Fibroblast of skin of back (primary cell): ENCODE measurements around the gene LTBP1.

Experiments used
- DNase-seq: peaks from one replicate; pipeline ENCODE4 v3.0.0-alpha.2; 2013

Gene LTBP1

DNA sequence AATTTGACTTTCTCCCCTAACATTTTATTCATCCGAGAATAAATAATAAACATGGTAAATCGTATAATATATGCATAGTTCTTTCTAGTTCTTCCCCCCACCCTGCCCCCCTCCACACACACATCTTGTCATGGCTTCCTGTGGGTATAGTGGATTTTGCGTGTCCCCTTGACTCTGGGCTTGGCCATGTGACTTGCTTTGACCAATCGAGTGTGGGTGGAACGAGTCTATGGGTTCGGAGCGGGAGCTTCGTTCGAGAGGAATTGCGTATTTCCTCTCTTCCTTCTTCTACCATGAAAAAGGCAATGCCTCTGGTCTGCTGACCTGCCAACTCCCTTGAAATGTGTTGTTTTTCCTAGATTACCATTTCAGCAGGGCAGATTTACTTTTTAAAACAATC is 175.2 kb downstream of the LTBP1 start:
- no peak for DNase-seq

- no peak for DNase-seq
Observed at GRCh38 chr2:33122726-33123125, 176.0 kb downstream of the LTBP1 start.

DNA sequence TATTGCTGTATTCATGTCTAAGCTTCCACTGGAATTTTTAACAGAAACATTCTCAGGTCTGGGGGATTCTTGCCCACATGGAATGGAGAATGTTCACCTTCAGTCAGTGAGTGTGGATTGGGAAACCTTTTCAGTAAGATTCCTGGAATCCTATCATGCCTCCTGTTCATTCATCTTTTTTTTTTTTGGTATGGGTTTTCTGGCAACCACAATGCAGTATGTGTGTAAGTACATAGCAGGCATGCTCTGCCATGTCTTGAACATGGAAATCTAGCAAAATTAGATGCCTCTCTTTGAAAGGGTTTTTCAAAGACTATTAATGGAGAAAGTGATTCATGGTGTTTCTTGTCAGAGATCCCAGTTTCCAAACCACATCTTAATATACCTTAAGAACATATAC is 176.5 kb downstream of the LTBP1 start:
- no peak for DNase-seq

- no peak for DNase-seq
Observed at GRCh38 chr2:33126552-33126951, 179.8 kb downstream of the LTBP1 start.

- DNase-seq = peak; percentile 80
Observed at GRCh38 chr2:33126958-33127357, 180.2 kb downstream of the LTBP1 start.

- DNase-seq = no peak
Observed at GRCh38 chr2:33129263-33130053, 182.7 kb downstream of the LTBP1 start.

- DNase-seq = peak; percentile 90
Observed at GRCh38 chr2:33130054-33130447, 183.3 kb downstream of the LTBP1 start.

- peak; percentile 49 for DNase-seq
Observed at GRCh38 chr2:33130544-33130943, 183.8 kb downstream of the LTBP1 start.

DNA sequence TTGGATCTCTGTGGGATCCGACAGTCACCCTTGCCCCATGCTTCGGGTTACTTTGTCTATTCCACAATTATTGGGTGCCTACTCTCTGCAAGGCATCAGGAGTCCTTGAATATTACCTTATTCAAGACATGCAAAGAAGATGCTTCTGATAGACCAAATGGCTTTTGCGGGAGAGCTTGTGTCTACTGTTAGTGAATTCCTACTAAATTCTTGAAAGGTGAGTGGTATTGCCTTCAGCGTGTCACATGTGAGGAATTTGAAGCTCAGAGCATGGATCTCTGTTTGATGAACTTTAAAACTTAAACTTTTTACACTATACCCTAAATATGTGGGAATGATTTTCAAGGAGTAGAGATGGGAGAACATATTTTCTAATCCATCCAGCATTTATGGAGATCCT is 184.4 kb downstream of the LTBP1 start:
- DNase-seq = peak; percentile 80

DNA sequence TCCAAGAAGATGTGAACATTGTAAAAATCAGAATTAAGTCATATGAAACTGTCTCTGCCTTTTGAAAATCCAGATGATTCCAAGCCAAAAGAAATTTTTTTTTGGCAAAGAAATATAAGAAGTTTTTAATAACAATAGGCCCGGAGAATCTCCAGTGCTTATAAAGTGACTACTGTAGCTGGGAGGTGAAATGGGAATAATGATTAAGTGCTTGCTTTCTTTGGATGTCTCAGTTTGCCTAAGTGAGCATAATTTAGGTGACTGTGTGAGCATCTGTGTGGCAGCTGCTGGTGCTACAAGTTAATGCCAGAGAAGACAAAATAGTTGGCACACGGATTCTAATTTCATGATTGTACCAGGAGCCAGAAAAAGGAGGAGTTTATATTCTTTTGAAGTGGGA is 185.0 kb downstream of the LTBP1 start:
- DNase-seq = no peak

- no peak for DNase-seq
Observed at GRCh38 chr2:33133454-33133952, 186.8 kb downstream of the LTBP1 start.

DNA sequence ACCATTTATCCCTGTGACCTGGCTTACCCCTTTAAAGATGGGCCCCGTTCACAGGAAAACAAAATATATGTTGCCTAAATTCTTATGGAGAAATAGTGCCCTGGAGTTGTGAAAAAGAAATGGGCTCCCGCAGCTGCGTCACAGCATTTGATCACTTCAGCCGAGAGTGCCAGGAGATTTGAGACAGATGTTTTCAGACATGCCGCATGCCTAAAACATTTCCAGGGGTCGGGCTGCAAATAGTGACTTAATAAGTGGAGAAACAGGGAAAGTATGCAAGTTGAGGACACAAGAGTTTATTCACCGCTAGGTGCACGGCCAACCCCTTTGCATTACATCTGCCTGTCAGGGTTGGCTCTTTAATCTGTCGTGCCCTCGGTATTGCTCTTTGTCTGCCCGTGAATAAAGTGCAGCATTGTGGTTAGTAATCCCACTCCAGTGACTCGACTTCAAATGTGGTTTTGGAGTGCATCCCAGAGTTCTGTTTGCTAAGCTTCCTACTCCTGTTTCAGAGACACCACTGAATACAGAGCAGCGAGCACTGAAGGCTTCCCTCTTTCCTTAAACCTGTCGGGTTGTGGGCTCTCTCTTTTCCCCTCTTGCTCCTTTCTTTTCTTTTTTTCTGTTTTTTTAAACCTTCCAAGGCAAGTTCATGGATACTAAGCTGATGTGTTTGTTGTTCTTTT is 187.5 kb downstream of the LTBP1 start:
- peak; percentile 99 for DNase-seq

DNA sequence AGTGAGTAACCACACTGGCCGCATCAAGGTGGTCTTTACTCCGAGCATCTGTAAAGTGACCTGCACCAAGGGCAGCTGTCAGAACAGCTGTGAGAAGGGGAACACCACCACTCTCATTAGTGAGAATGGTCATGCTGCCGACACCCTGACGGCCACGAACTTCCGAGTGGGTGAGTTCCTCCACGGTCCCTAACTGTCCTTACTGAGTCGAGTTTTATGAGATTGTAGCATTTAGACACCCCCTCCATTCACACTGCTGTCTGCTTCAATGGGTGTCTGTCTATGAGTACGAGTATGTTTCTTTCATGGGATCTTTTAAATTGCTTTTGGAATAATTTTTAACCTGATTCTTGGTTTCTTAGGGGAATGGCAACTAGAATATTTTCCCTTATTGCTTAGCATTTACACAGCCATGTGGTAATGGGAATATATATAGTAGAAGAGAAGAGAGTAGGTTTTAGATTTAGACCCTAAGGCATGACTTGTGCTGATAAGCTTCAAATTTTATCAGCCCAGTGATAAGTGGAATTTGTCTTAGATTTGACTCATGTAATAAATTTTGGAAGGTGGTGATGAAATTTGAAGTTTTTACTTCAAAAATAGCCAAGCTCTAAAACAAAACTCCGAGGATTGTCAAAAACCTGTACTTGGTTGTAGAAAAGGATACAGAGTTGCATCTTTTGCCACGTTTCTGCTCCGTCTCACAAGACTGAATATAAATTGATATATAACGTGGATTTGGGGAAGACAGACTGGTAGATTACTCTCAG is 188.2 kb downstream of the LTBP1 start:
- DNase-seq = peak; percentile 47

DNA sequence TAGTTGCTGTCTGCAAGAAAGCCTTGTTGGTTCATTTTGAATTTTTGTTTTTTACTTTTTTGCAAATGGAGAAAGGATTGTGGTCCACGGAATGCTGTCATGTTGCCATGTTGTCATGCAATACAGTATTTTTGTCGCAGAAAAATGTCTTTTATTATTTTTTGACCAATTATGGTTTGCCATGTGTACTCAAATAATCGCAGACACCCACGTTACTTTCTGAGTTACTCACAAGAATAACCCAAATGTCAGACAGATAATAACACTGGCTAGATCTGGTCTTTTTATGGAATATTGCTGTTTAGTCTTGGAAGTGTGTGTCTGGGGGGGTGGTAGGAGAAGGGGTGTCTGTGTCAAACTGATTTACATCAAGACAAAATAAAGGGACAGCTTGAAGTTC is 188.9 kb downstream of the LTBP1 start:
- peak; percentile 69 for DNase-seq

DNA sequence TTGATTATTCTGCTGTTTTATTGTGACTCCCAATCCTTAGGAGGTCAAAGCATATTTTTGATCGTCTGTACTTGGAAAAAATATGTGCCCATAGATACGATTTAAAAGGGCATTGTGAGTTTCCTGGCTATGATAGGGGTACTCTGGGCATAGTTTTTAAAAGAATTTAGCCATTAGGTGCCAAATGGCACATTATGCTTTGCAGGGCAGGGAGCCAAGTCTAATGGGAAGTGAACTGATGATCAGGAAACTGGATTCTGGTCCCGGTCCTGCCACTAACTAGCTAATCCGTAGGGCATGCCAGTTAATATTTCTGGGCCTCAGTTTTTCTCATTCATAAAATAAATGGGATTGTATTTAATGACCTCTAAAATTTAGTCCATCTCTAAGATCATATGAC is 189.3 kb downstream of the LTBP1 start:
- DNase-seq = no peak

- DNase-seq = no peak
Observed at GRCh38 chr2:33136566-33136965, 189.8 kb downstream of the LTBP1 start.

DNA sequence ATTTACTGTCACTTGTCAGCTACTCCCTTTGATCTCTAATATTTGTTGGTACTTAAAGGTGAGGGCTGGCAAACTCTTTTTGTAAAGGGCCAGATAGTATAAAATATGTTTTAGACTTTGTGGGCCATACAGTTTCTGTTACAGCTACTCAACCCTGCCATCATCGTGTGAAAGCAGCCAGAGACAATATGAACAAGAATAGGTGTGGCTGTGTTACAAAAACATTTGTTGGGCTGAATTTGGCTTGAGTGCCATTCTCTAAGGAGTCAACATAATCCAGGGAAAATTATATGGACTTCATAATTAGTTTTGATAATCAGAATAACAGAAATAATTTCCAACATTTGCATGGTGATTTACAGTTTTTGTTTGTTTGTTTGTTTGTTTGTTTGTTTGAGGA is 190.6 kb downstream of the LTBP1 start:
- no peak for DNase-seq

DNA sequence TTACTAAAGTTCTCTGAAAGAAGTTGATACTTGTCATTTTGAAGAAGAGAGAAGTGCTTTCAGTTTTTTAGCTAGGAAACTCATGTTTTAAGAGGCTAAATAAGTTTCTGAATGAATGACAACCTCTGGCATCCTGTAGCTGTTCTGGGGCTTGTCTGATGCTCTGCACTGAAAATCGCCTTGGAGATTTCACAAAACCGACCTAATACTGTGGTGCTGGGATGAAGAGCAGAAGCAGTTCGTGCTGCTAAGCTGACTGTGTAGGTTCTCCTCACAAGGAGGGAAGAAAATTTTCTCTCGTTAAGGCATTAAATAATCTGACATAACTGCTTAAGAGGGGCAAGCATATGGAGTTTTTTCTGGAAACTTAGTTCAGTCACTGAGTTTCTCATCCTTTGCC is 193.2 kb downstream of the LTBP1 start:
- no peak for DNase-seq

DNA sequence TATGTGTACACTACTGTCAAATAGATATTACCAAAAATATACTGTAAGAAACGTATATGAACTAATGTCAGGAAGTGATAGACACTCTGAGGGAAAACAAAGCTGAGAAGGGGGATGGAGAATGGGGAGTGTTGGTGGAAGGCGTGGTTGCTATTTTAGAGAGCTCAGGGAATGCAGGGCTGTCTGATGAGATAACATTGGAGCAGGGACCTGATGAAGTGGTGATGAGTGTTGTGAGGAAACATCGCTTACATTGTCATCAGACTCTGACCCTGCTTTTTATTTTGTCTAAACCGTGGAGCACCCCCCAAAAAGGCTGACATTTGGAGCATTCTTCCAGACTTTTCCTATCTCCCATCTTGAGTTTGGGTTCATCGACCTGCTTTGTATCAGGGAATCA is 194.7 kb downstream of the LTBP1 start:
- DNase-seq = no peak

GRCh38 chr2:33142810-33143209 is 196.1 kb downstream of the LTBP1 start:
- no peak for DNase-seq

DNA sequence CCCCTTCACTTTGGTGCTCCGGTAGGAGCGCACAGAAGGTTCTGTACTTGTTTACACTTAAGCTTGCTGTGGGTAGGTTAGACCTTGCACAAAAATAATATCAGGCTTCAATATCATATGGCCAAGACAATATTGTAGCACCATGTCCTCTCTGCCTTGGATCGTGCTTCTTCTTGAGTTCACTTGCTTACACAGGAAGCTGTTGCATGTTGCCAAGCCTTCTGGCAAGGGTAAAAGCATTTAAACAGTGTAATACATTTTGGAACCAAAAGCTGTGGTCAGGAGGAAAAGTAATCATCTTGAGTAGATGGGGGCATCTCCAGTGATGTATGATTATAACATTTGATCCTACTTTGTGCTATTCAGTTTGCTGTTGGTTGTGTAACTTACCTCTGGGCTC is 197.5 kb downstream of the LTBP1 start:
- DNase-seq = no peak

DNA sequence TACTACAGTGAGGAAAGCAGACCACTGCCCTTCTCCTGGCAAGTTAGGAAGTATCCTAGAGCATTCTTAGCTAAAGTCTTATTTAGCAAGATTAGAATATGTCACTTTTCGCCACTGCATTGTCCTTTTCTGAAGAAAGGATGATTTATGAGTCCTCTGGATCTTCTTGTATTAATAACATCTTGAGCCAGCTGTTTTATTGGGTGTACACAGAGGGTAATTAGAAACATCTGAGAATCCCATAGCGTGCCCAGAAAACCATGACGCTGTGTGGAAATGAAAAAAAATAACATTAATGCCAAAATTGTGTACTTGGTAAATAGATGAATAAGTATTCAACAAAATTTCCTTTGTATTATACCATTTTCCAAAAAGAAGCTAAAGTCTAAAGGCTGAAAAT is 198.7 kb downstream of the LTBP1 start:
- DNase-seq = peak; percentile 76

DNA sequence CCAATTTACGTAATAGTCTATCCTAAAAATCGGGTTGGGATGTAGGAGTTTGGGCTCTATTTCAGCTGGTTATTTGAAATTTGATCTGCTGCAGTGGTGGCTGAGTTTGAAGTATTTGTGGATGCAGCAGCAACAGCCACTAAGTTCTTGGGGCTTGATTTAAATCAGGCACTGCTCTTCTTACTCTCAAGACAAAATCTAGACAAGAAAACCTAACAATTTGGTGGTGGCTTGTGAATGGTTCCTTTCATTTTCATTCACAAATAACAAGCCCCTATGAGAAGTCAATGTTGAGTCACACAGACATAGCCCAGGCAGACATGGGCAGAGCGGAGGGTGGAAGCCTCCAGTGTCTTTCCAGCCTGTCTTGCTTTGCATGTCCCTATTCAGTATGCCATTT is 199.3 kb downstream of the LTBP1 start:
- peak; percentile 80 for DNase-seq
